ENCODE measurements around the gene PIGQ. TPM values are rescaled to one million over a fixed set of nuclear protein-coding genes. Genes with fewer than 3 reads are reported as not detected.
A peak's percentile ranks its signal among the peaks of the same experiment; 100 is the strongest.

Gene PIGQ
- total and polyA plus RNA-seq, 2 of the 13 experiments (the other 11 are each of a cell fraction or from before 2014, with no cell fraction given) = 7.7 to 19.7 TPM

DNA sequence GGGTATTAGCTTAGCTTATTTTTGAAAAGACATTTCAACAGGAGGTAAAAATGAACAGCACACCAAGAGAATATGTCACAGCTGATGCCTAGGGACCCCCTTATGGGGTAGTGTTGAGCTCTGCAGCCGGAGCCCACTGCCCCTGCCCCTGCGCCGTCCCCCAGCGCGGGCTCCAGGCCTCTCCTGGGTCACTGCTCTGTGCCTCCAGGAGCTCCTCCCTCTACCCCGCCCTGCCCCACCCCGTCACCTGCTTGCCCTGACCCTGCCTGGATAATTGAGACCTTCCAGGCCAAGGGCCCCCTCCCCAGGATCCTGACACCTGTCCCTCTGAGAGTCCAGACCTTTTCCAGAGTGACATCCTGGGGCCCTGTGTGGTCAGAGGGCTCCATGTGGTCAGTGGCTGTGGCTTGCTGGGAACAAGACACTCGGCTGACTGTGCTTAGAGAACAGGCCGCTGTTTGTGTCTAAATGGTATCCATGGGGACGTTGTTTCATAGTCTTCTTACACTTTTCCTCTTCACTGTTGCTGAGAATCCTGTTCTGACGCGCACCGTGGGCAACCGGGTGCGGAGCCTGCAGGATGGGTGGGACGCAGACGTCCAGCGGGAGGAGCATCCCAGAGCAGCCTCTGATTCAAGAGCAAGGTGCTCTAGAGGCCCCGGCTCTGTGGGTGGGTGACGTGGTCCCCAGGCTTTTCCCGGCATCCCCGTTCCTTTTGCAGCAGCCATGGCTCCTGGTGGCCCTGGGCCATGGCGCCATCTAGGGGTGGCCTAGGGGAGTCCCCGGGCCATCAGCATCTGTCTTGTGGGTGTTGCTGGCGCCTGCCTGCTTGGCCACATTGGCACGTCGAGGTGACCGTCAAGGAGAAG is 41.0 kb downstream of the PIGQ start (continued):
- TF ChIP-seq, protein P1, sequence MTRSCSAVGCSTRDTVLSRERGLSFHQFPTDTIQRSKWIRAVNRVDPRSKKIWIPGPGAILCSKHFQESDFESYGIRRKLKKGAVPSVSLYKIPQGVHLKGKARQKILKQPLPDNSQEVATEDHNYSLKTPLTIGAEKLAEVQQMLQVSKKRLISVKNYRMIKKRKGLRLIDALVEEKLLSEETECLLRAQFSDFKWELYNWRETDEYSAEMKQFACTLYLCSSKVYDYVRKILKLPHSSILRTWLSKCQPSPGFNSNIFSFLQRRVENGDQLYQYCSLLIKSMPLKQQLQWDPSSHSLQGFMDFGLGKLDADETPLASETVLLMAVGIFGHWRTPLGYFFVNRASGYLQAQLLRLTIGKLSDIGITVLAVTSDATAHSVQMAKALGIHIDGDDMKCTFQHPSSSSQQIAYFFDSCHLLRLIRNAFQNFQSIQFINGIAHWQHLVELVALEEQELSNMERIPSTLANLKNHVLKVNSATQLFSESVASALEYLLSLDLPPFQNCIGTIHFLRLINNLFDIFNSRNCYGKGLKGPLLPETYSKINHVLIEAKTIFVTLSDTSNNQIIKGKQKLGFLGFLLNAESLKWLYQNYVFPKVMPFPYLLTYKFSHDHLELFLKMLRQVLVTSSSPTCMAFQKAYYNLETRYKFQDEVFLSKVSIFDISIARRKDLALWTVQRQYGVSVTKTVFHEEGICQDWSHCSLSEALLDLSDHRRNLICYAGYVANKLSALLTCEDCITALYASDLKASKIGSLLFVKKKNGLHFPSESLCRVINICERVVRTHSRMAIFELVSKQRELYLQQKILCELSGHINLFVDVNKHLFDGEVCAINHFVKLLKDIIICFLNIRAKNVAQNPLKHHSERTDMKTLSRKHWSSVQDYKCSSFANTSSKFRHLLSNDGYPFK (CRISPR knock-in tag; IDR thresholded peaks at IDR 0.05; ENCODE audit: borderline replicate concordance) = 0 out of 2 replicates have a peak, but pooled peaks have one; percentile 33
- TF ChIP-seq, protein P2, sequence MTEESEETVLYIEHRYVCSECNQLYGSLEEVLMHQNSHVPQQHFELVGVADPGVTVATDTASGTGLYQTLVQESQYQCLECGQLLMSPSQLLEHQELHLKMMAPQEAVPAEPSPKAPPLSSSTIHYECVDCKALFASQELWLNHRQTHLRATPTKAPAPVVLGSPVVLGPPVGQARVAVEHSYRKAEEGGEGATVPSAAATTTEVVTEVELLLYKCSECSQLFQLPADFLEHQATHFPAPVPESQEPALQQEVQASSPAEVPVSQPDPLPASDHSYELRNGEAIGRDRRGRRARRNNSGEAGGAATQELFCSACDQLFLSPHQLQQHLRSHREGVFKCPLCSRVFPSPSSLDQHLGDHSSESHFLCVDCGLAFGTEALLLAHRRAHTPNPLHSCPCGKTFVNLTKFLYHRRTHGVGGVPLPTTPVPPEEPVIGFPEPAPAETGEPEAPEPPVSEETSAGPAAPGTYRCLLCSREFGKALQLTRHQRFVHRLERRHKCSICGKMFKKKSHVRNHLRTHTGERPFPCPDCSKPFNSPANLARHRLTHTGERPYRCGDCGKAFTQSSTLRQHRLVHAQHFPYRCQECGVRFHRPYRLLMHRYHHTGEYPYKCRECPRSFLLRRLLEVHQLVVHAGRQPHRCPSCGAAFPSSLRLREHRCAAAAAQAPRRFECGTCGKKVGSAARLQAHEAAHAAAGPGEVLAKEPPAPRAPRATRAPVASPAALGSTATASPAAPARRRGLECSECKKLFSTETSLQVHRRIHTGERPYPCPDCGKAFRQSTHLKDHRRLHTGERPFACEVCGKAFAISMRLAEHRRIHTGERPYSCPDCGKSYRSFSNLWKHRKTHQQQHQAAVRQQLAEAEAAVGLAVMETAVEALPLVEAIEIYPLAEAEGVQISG (CRISPR knock-in tag; IDR thresholded peaks at IDR 0.05) = peak; percentile 74
- TF ChIP-seq, protein P3, sequence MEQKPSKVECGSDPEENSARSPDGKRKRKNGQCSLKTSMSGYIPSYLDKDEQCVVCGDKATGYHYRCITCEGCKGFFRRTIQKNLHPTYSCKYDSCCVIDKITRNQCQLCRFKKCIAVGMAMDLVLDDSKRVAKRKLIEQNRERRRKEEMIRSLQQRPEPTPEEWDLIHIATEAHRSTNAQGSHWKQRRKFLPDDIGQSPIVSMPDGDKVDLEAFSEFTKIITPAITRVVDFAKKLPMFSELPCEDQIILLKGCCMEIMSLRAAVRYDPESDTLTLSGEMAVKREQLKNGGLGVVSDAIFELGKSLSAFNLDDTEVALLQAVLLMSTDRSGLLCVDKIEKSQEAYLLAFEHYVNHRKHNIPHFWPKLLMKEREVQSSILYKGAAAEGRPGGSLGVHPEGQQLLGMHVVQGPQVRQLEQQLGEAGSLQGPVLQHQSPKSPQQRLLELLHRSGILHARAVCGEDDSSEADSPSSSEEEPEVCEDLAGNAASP (CRISPR knock-in tag; IDR thresholded peaks at IDR 0.05; ENCODE audit: borderline replicate concordance) = 0 out of 2 replicates have a peak, but pooled peaks have one; percentile 40
- TF ChIP-seq, protein P4, sequence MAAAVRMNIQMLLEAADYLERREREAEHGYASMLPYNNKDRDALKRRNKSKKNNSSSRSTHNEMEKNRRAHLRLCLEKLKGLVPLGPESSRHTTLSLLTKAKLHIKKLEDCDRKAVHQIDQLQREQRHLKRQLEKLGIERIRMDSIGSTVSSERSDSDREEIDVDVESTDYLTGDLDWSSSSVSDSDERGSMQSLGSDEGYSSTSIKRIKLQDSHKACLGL (CRISPR knock-in tag; IDR thresholded peaks at IDR 0.05) = peak; percentile 60; the same call in 1 of the 2 replicates
- TF ChIP-seq, protein P5, sequence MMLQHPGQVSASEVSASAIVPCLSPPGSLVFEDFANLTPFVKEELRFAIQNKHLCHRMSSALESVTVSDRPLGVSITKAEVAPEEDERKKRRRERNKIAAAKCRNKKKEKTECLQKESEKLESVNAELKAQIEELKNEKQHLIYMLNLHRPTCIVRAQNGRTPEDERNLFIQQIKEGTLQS (CRISPR knock-in tag; IDR thresholded peaks at IDR 0.05) = 0 out of 2 replicates have a peak, but pooled peaks have one; percentile 44
- TF ChIP-seq ZSCAN25 (CRISPR knock-in tag; IDR thresholded peaks at IDR 0.05) (peak; percentile 38; the same call in 1 of the 2 replicates), ZNF30 (CRISPR knock-in tag; IDR thresholded peaks at IDR 0.05) (no peak), YY1 (IDR thresholded peaks at IDR 0.05; ENCODE audit: insufficient read depth, insufficient replicate concordance, low read depth, low read length) (peak; percentile 74), EEA1 (CRISPR knock-in tag; IDR thresholded peaks at IDR 0.05; ENCODE audit: borderline replicate concordance) (no peak), RBAK (CRISPR knock-in tag; IDR thresholded peaks at IDR 0.05) (no peak), ESRRA (CRISPR knock-in tag; IDR thresholded peaks at IDR 0.05; ENCODE audit: low read depth) (no peak), ZNF670 (CRISPR knock-in tag; IDR thresholded peaks at IDR 0.05; ENCODE audit: borderline replicate concordance) (no peak), ZNF143 (CRISPR knock-in tag; IDR thresholded peaks at IDR 0.05) (peak; percentile 84), SKI (IDR thresholded peaks at IDR 0.05; ENCODE audit: partially characterized antibody) (no peak), ZNF225 (CRISPR knock-in tag; IDR thresholded peaks at IDR 0.05) (no peak)
- TF ChIP-seq, protein P6, sequence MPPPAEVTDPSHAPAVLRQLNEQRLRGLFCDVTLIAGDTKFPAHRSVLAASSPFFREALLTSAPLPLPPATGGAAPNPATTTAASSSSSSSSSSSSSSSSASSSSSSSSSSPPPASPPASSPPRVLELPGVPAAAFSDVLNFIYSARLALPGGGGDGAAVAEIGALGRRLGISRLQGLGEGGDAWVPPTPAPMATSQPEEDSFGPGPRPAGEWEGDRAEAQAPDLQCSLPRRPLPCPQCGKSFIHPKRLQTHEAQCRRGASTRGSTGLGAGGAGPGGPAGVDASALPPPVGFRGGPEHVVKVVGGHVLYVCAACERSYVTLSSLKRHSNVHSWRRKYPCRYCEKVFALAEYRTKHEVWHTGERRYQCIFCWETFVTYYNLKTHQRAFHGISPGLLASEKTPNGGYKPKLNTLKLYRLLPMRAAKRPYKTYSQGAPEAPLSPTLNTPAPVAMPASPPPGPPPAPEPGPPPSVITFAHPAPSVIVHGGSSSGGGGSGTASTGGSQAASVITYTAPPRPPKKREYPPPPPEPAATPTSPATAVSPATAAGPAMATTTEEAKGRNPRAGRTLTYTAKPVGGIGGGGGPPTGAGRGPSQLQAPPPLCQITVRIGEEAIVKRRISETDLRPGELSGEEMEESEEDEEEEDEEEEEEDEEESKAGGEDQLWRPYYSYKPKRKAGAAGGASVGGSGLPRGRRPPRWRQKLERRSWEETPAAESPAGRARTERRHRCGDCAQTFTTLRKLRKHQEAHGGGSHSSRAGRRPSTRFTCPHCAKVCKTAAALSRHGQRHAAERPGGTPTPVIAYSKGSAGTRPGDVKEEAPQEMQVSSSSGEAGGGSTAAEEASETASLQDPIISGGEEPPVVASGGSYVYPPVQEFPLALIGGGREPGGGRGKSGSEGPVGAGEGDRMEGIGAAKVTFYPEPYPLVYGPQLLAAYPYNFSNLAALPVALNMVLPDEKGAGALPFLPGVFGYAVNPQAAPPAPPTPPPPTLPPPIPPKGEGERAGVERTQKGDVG (CRISPR knock-in tag; IDR thresholded peaks at IDR 0.05; ENCODE audit: borderline replicate concordance) = no peak

All from HepG2 (cell line).